Esophagus mucosa (tissue), 1 donor: ENCODE data around the gene CR1L. TPM values are rescaled to one million over a fixed set of nuclear protein-coding genes. Genes with fewer than 3 reads are reported as not detected.
"Not testable (repeated sequence)": the region's sequence is repeated elsewhere in the genome, so short reads cannot be mapped to it uniquely, and the experiment has no call there.

Source experiments
- ATAC-seq: fragments of 200-7000 bp; cut with Tn5 transposase; one replicate; pipeline ENCODE4 v1.9.1; 2020
- total RNA-seq: library from RNA; stranded (reverse); gene quantifications from one replicate; pipeline ENCODE4 v1.2.4, GENCODE V29; 2023
- donor health status: DM: yes; HTN: yes; CAD: no.

The CR1L gene
- total RNA-seq = not detected

- peak; percentile 92 for ATAC-seq
Measured at GRCh38 chr1:207644852-207645634, at the start of gene CR1L. Gene CR1L, plus strand, starts transcription at chr1:207645133. Its CDS starts 101 bp downstream, at chr1:207645234.

- ATAC-seq = no peak
Measured at GRCh38 chr1:207603777-207604176, 41.2 kb upstream of the CR1L start.

DNA sequence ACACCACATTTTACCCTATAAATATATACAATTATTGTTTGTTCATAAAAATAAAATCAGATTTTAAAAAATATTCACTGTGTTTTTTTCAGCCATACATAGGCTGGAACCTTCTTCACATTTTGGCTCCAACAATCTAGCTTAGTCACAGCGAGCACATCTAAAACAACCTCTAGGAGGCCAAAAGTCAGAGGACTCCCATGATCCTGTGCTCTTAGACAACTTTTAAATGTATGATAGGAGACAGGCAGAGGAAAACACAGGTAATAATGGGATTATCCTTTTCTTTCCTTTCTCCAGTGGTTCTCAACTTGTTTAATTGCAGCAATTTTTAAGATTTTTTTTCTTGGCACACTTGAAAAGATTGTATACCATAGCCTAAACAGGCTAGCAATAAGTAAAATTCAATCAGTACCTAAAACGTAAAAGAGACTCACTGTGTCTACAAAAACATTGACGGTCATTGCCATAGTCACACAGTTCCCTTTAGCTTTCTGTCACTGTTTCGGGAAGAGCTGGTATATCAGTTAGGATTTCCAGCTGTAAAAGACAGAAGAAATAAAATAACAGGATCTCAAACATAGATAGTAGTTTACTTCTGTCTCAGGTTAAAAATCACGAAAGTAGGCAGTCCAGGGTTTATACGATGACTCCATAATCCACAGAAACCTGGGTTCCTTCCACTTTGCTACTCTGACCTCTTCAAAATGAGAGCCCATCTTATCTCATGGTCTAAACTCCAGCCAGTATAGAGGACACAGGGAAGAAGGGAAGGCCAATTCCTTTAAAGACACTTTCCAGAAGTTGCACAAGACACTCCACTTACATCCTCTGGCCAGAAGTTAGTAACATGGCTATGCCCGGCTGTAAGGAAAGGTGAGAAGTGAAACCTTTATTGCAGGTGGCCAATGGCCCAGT, 39.2 kb upstream of the CR1L start:
- ATAC-seq = no peak

DNA sequence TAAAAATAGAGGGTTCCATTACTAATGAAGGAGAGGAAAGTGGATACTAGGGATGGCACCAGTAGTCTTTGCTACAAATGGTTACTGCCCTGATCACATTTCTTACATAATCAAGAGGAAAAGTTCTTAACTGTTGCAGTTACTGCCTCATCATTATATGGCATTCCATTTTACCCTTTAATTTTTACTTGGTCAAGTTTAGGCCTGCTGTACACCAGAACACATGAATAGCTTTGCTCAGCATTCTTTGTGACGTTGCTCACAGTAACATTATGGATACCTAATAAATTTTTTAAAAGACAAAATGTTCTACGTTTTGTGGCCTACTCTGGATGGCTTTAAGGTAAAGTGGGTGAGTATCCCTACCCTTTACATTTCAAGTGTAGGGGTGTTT, 38.6 kb upstream of the CR1L start:
- no peak for ATAC-seq

- no peak for ATAC-seq
Measured at GRCh38 chr1:207612762-207613161, 32.2 kb upstream of the CR1L start.

- ATAC-seq = peak; percentile 78
Measured at GRCh38 chr1:207619871-207620542, 24.9 kb upstream of the CR1L start.

GRCh38 chr1:207620543-207620893, 24.4 kb upstream of the CR1L start:
- ATAC-seq = no peak

DNA sequence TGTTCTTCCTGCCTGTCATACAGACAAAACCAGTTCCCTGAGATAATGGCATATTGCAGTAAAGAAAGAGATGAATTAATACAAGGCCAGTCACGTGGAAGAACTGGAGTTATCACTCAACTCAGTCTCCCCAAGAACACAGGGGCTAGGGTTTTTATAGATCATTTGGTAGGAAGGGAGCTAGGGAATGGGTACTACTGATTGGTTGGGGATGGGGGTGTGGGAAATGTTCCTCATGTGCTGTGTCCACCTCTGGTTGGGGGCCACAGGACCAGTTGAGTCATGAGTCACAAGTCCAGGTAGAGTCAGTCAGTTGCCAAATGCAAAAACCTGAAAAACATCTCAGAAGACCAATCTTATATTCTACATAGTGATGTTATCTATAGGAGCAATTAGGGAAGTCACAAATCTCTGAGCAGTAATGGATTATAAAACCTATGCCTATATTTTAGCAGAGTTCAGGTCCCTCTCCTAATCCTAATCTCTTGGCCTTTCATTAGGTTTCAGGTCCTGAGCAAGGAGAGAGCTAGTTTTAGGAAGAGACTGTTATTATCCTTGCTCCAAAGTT, 19.3 kb upstream of the CR1L start:
- ATAC-seq = not testable (repeated sequence)

DNA sequence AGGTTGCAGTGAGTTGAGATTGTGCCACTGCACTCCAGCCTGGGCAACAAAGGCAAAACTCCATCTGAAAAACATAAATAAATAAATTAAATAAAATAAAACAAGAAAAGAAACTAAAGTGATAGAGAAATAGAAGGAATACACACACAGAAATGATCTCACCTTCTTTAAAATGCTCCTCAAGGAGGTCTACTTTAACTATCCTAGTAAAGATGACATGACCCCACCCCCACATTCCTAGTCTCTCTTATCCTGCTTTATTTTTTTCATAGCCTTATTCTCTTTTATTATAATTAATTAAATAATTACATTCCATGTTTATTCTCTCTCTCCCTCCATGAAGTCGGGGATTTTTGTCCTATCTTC, 18.0 kb upstream of the CR1L start:
- ATAC-seq = no peak

- no peak for ATAC-seq
Measured at GRCh38 chr1:207627496-207627895, 17.4 kb upstream of the CR1L start.

DNA sequence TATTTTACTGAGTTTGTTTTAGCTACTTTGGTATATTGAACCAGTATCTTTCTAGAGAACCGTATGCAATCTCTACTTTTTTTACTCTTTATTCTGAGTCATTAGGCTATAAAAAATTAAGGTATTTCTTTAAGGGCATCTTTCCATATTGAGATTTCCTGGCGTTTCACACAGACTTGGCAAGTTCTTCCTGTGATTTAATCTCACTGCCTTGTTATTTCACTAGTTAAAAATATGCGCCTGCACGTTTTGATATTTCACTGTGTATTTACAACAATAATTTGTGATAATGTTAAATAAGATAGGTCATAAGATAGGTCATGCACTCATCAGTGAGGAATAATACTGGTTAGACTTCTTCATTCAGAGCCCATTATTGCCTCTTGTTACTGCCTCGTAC, 16.2 kb upstream of the CR1L start:
- no peak for ATAC-seq

DNA sequence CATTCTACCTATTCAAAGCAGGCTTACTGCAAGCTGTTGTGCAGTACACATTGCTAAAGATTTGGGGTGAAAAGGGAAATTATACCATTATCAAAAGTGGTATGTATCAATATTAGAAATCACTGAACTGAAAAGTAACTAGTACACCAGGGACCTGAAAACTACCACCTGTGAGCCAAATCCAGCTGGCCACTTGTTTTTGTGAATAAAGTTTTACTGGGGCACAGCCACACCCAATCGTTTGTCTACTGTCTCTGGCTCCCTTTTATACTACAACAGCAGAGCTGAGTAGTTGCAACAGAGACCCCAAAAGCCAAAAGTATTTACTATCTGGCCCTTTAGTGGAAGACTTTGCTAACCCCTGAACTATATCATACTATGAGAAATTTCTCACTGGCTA, 13.8 kb upstream of the CR1L start:
- ATAC-seq = no peak

DNA sequence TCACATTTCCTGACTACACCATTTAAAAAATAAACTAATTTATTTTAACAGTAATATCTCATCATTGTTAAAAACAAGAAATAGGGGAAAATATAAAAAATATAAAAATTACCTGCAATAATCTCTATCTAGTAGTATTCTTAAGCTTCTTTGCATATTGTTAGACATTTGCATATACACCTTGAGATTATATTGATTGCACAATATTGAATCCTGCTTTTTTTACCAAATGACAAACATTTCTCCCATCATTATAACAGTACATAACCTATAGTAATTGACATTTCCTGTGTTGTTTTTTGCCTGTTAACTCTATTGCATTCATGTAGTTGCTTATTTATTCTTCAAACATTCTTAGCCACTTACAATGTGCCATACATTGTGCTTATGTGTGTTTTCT, 11.7 kb upstream of the CR1L start:
- ATAC-seq = no peak

DNA sequence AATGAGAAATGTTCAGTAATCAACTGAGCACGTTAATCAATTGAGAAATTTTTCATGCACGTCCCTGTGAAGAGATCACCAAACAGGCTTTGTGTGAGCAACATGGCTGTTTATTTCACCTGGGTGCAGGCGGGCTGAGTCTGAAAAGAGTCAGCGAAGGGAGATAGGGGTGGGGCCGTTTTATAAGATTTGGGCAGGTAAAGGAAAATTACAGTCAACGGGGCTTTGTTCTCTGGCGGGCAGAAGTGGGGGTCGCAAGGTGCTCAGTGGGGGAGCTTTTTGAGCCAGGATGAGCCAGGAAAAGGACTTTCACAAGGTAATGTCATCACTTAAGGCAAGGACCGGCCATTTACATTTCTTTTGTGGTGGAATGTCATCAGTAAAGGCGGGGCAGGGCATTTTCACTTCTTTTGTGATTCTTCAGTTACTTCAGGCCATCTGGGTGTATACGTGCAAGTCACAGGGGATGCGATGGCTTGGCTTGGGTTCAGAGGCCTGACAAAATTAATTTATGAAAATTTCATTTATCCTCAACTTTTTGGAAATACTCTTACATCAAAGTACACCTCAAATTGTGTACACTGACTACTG, 11.1 kb upstream of the CR1L start:
- not testable (repeated sequence) for ATAC-seq

- ATAC-seq = not testable (repeated sequence)
Measured at GRCh38 chr1:207634293-207634692, 10.6 kb upstream of the CR1L start.

GRCh38 chr1:207635569-207636186, 9.3 kb upstream of the CR1L start:
- not testable (repeated sequence) for ATAC-seq

DNA sequence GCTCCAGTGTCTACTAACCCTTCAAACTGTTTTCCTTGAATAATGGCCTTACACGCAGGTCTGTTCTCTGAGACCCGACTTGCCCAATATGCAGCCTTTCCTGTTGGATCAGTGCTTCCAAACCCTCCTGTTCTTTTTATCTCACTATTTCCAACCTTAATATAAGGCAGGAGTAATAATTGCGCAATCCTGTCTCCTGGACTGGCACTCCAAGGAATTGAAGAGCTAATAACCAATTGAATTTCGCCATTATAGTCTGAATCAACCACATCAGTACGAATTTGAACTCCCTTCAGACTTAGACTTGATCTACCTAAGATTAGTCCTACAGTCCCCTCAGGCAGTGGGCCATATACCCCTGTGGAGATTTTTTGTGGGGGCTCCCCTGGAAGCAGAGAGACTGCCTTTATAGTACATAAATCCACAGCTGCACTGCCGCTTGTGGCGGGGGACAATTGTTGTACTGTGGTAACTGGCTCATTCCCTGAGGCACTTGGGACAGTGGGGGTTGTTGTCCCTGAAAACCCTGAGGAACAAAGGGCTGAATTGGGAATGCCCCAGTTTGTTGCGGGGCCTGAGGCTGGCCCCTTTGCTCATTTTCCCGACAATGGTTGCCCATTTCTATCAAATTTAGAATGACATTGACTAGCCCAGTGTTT, 6.3 kb upstream of the CR1L start:
- ATAC-seq = not testable (repeated sequence)

DNA sequence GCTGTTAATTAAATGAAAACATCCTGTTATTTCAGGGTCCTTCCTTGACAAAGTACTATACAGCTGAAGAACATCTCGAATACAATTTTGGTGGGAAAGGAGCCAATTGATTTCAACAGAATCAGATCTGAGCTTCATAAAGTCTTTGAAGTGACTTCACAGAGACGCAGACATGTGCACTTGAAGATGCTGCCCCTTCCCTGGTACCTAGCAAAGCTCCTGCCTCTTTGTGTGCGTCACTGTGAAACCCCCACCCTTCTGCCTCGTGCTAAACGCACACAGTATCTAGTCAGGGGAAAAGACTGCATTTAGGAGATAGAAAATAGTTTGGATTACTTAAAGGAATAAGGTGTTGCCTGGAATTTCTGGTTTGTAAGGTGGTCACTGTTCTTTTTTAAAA, 5.6 kb upstream of the CR1L start:
- not testable (repeated sequence) for ATAC-seq

- ATAC-seq = no peak
Measured at GRCh38 chr1:207644166-207644851, 624 bp upstream of the CR1L start.

- peak; percentile 53 for ATAC-seq
Measured at GRCh38 chr1:207645635-207646081, 725 bp downstream of the CR1L start.

DNA sequence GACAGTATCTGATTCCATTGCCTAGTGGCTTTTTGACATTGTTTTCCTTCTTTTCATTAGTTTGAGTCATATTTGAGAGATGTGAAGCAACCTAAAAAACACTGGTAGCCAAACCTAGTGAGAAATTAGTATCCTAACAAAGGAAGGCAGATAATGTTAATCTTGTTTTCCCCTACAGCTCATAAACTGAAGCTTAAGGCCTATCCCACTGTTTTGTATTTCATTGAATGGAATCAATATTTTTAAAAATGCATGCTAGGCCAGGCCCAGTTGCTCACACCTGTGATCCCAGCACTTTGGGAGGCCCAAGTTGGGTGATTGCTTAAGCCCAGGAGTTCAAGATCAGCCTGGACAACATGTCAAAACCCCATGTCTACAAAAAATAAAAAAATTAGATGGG, 1.2 kb downstream of the CR1L start:
- ATAC-seq = no peak
